Mucosa of descending colon (tissue), 3 donors: ENCODE results near the gene SERPINF2. TPM values are rescaled to one million over a fixed set of nuclear protein-coding genes. Genes with fewer than 3 reads are reported as not detected.

Experiments used
- ATAC-seq: fragments of 200-7000 bp; cut with Tn5 transposase; one replicate; pipeline ENCODE4 v1.9.1; 2020; ENCODE audit warnings: mild to moderate bottlenecking, moderate library complexity
- DNase-seq, 3 donors: peaks; one replicate each; pipeline ENCODE4 v3.0.0-alpha.2; 2020
- H3K36me3 ChIP-seq: fragments of 200-600 bp; one replicate; pipeline ENCODE4 v1.8.0; 2021; ENCODE audit warnings: low read depth, mild to moderate bottlenecking
- H3K4me1 ChIP-seq: fragments of 200-600 bp; one replicate; pipeline ENCODE4 v1.8.0; 2021; ENCODE audit warnings: low read depth, mild to moderate bottlenecking
- H3K4me3 ChIP-seq: fragments of 200-600 bp; one replicate; pipeline ENCODE4 v1.8.0; 2021; ENCODE audit warnings: mild to moderate bottlenecking
- H3K9me3 ChIP-seq: fragments of 200-600 bp; one replicate; pipeline ENCODE4 v1.8.0; 2021; ENCODE audit warnings: mild to moderate bottlenecking
- intact Hi-C, 2 donors: fragments of 100-400 bp; cut with DNase I in 1 of 2; cut with micrococcal nuclease in 1 of 2; formaldehyde crosslinking; loops; one replicate each; pipeline versions ENCODE4 v1.11.0 to v1.11.1; 2022; cut with DNase I, micrococcal nuclease
- total RNA-seq, 3 donors: library from RNA; stranded (reverse); fragmentation: NEBNext Ultra II Directional in 2 of 3; extraction: Animal tissue kit (Norgen Biotek cat#: 25700) in 2 of 3; gene quantifications; one replicate each; pipeline versions ENCODE4 v1.2.1 to v1.2.4, GENCODE V29; 2021 to 2023
- TF ChIP-seq, protein P1 (sequence below): fragments of 200-600 bp; IDR thresholded peaks from one replicate; pipeline ENCODE4 v1.8.0; 2022; ENCODE audit warnings: antibody characterized with exemption, mild to moderate bottlenecking
- donor health status: DM: no; HTN: no; CAD: no; lungs with moderate emphysema.
- donor health status: DM: no; HTN: no; CAD: no.
- donor health status: DM: no; HTN: yes; CAD: no.

SERPINF2 gene
- total RNA-seq, 3 donors from 2014 or later, result 0.78 to 8.2 (median 2.9) TPM

DNA sequence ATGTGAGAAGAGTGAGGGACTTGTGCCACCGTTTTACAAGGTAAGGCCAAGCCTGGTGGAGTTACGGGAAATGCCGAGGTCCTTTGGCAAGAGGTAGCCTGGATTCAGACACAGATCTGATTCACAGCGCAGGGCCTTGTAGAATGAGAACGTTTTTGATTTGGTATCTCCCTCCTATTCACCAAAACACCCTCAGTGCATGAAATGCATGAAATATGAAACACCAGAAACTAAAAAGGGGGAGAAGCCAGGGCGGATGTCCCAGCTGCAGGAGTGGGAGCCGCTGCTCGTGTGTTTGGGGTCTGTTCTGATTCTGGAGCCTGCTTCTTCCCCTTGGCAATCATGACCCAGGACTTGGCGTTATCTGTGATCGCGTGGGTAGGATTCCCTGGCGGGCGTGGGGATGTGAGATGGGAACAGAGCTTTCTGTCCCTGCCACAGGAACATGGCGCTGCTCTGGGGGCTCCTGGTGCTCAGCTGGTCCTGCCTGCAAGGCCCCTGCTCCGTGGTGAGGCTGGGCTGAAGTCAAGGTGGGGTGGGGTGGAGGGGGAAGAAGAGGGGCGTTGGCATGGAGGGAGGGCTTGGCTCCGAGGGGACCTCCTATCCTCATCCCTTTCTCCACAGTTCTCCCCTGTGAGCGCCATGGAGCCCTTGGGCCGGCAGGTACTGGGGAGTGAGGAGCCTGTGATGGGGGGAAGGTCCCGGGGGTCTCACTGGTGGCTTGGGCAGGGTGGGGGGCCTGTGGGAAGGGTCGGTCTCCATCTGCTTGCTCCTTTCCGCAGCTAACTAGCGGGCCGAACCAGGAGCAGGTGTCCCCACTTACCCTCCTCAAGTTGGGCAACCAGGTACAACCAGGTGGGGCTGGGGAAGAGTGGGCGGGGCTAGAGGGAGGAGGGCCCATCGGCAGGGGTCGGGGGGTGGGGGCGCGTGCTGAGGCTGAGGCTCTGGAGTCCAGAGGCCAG is 2.2 kb downstream of the SERPINF2 start:
- ATAC-seq (no peak), DNase-seq (no peak)
- no peaks in the 10 kb centered on the region for H3K9me3 ChIP-seq
- no peaks in the 10 kb centered on the region for H3K4me1 ChIP-seq
- no peak overlapping the region for H3K4me3 ChIP-seq
- intact Hi-C loops, result no loop called here
- no peaks in the 10 kb centered on the region for H3K36me3 ChIP-seq
- TF ChIP-seq, protein P1, sequence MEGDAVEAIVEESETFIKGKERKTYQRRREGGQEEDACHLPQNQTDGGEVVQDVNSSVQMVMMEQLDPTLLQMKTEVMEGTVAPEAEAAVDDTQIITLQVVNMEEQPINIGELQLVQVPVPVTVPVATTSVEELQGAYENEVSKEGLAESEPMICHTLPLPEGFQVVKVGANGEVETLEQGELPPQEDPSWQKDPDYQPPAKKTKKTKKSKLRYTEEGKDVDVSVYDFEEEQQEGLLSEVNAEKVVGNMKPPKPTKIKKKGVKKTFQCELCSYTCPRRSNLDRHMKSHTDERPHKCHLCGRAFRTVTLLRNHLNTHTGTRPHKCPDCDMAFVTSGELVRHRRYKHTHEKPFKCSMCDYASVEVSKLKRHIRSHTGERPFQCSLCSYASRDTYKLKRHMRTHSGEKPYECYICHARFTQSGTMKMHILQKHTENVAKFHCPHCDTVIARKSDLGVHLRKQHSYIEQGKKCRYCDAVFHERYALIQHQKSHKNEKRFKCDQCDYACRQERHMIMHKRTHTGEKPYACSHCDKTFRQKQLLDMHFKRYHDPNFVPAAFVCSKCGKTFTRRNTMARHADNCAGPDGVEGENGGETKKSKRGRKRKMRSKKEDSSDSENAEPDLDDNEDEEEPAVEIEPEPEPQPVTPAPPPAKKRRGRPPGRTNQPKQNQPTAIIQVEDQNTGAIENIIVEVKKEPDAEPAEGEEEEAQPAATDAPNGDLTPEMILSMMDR, result no peak

- Histone ChIP-seq H3K9me3 (no peaks in the 10 kb centered on the region), H3K4me3 (no peak overlapping the region), H3K4me1 (no peaks in the 10 kb centered on the region), H3K36me3 (no peaks in the 10 kb centered on the region)
- DNase-seq (no peak), ATAC-seq (no peak)
- TF ChIP-seq, protein P1, result no peak
- intact Hi-C loops, result no loop called here
These were observed 2.9 kb downstream of the SERPINF2 start for GRCh38 chr17:1745513-1746020.

- peak; percentile 55 to 88 (median 76) for DNase-seq
- TF ChIP-seq, protein P1, result no peak
- Histone ChIP-seq H3K36me3 (no peaks in the 10 kb centered on the region), H3K4me3 (no peak overlapping the region), H3K4me1 (peaks cover 6% of the 10 kb centered on the region), H3K9me3 (no peaks in the 10 kb centered on the region)
- intact Hi-C loops, result no loop called here
- ATAC-seq, result peak; percentile 96
These were observed 4.4 kb downstream of the SERPINF2 start for GRCh38 chr17:1746975-1747543.

DNA sequence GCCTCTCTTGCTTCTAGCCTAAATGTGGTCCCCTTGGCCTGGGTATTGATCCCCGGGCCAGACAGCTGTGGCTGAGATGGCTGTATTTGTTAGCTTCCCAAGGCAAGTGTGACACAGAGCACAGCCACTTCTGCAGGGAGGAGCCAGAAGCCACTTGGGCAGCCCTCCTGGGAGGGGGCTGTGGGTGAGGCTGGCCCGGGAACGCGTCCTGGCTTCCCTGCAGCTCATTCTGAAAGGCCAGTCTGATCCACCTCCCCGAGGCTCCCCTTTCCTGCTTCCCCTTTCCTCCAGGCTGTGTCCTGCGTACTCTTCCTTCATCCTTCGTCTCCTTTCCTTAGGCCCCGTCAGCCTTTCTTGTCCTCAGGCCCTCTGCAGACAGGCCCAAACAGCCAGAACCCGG is 8.0 kb downstream of the SERPINF2 start:
- ATAC-seq, result no peak
- intact Hi-C loops, result no loop called here
- H3K9me3 ChIP-seq, result no peaks in the 10 kb centered on the region
- H3K4me1 ChIP-seq, result peaks cover 17% of the 10 kb centered on the region
- no peaks in the 10 kb centered on the region for H3K36me3 ChIP-seq
- DNase-seq, result no peak
- H3K4me3 ChIP-seq, result no peak overlapping the region
- TF ChIP-seq, protein P1, result no peak

GRCh38 chr17:1752425-1753262 is 10.0 kb downstream of the SERPINF2 start:
- TF ChIP-seq, protein P1, result no peak

More at GRCh38 chr17:1752425-1753262, 10.0 kb downstream of the SERPINF2 start:
- no peaks in the 10 kb centered on the region for H3K9me3 ChIP-seq
- intact Hi-C loops, result no loop called here
- DNase-seq (peak; percentile 49 to 79 (median 79)), ATAC-seq (peak; percentile 94)
- no peak overlapping the region for H3K4me3 ChIP-seq
- peaks cover 17% of the 10 kb centered on the region for H3K4me1 ChIP-seq
- H3K36me3 ChIP-seq, result no peaks in the 10 kb centered on the region
